ENCODE measurements around the gene RICTOR.

DNA sequence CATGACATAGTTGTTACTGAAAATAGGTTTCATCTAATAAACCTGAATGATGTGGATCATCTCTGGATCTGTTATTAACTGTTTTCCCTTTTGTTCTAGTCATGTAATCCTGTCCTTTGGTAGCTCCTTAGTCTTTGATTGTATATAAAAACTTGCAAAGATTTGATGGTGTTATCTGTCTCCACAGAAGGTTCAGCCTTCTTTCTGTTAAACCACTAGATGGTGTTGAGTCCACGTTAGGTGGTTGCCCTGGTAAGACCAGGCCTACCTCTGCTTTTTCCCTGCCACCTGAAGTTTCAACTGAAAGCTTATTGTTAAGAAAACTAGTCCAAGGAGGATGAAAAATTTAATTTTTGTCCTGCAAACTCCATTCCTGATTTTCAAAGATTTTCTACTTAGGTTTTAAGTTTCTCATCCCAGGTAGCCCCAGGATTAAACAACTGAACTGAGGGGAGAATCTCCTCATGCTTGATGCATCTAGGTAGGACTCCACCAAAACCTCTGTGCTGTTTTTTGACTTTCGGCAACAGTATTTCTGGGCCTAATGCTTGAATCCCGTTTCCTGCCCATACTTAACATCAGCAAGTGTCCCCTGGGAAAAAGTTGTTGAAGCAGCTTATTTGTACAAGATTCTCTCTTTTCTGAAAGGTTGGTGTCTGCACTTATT lies 68.5 kb downstream of the RICTOR start:
- TF ChIP-seq, protein P1, sequence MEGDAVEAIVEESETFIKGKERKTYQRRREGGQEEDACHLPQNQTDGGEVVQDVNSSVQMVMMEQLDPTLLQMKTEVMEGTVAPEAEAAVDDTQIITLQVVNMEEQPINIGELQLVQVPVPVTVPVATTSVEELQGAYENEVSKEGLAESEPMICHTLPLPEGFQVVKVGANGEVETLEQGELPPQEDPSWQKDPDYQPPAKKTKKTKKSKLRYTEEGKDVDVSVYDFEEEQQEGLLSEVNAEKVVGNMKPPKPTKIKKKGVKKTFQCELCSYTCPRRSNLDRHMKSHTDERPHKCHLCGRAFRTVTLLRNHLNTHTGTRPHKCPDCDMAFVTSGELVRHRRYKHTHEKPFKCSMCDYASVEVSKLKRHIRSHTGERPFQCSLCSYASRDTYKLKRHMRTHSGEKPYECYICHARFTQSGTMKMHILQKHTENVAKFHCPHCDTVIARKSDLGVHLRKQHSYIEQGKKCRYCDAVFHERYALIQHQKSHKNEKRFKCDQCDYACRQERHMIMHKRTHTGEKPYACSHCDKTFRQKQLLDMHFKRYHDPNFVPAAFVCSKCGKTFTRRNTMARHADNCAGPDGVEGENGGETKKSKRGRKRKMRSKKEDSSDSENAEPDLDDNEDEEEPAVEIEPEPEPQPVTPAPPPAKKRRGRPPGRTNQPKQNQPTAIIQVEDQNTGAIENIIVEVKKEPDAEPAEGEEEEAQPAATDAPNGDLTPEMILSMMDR (IDR thresholded peaks at IDR 0.05): no peak
- TF ChIP-seq POLR2A (IDR thresholded peaks at IDR 0.05): no peak

Data from ovary (tissue), 3 donors.